Activated CD4-positive, alpha-beta T cell treated with anti-CD3 and anti-CD28 coated beads, Interleukin-2, amount 50 U/mL, for 24 hours (primary cell): ENCODE data around the gene SMIM29.
A peak's percentile ranks its signal among the peaks of the same experiment; 100 is the strongest.
"Not testable (repeated sequence)": the region's sequence is repeated elsewhere in the genome, so short reads cannot be mapped to it uniquely, and the experiment has no call there.

Experiments
- DNase-seq, 2 donors: peaks; one replicate each; pipeline ENCODE4 v3.0.0-alpha.2; 2020; ENCODE audit warnings: low read depth in 1 of 2, low spot score in 1 of 2

Gene SMIM29

GRCh38 chr6:34248727-34249468 lies at the start of gene SMIM29:
Gene SMIM29 (minus strand): TSS chr6:34249006. CDS start chr6:34247791, 1,215 bp downstream.
- DNase-seq, result peak; percentile 96 to 97

DNA sequence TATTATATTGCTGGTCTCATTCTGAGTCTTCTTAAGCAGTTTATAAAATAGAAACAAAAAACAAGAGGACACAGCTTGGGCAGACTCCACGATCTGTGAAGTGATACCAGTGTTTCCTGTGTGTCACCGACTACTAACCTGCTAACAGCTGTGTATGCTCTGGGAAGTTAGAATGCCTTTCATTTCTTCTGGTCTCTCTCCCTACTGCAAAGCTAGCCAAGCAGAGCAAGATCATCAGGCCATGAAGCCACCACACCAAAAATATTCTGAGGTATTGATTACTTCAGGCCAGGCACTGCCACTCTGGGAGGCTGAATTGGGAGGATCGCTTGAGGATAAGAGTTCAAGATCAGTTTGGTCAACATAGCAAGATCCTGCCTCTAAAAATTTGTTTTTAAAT lies 46.9 kb upstream of the SMIM29 start:
- no peak for DNase-seq

DNA sequence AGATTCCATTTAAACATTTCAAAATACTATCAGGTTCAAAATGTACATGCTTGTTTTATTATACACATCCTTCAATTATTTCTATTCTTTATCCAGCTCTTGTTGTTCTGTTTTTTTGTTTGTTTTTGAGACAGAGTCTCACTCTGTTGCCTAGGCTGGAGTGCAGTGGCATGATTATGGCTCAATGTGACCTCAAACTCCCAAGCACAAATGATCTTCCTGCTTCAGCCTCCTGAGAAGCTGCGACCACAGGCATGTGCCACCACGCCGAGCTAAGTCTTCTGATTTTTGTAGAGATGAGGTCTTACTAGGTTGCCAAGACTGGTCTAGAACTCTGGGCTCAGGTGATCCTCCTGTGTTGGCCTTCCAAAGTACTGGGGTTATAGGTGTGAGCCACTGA lies 44.1 kb upstream of the SMIM29 start:
- no peak for DNase-seq

- DNase-seq, result no peak
These were observed 40.3 kb upstream of the SMIM29 start for GRCh38 chr6:34289137-34289536.

- no peak for DNase-seq
These were observed 39.8 kb upstream of the SMIM29 start for GRCh38 chr6:34288581-34288980.

DNA sequence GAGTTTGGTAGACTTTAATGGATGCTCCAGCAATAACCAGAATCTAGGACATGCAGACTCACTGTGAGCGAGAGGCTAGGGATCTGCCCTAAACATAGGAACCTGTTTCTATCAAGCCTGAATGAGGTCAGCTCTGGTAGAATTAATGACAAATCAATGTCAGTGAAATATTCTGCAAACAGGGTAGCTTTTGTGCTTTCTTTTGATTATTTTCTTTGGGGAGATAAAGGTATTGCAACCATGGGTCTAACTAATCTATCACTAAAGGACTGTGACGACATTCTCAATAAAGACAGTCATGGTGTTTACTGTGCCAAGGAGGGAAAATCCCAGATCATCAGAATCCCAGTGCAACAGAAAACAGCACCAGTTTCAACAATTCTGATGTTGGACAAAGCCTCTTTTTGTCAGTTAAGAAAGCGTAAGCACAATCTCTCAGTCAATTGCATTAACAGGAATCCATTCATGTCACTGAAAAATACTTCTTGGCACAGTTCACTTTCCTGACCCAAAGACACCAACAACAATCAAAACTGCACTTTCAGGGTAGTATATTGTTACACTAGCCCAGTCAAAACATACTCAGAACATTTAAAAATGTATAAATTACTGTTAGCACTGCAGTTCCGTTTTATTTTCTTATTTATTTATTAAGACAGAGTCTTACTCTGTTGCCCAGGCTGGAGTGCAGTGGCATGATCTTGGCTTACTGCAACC lies 36.8 kb upstream of the SMIM29 start:
- DNase-seq, result no peak

- no peak for DNase-seq
These were observed 36.0 kb upstream of the SMIM29 start for GRCh38 chr6:34284563-34285447.

GRCh38 chr6:34281702-34282334 lies 33.0 kb upstream of the SMIM29 start:
- no peak for DNase-seq

DNA sequence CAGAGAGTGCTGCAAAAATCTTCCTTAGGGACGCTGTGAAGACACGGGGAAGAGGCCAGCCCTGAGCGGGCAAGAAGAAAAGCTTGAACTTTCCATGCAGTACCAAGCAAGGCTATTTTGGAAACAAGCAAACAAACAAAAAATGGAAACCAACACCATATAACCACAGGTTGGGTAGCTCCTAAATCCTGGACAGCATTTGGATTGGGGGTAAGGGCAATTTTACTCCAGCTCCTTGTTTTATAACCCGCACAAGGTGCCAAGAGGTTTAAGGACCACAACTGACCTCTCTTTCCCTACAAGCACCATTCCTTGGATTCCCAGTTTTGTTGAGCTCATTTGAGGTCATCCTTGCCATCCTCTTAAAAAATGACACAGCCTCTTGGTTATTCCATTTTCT lies 31.4 kb upstream of the SMIM29 start:
- no peak for DNase-seq

DNA sequence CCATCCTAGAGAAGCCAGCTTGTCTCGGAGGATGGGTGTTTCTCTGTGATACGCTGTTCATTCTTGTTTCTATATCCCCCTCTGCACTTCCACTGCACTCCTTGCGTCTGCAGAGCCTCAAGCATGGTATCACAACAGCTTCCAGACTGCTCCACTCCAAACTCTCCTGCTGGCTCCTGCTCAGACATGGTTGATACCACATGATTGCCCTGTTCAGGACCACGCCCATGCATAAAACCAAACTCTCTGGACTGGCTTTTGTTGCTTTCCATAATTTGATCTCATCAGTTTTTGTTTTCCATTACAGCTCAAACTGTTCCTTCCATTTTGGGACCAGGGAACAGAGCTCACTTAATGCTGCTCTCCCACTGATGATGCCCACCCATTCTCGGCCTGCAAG lies 30.0 kb upstream of the SMIM29 start:
- DNase-seq, result no peak

DNA sequence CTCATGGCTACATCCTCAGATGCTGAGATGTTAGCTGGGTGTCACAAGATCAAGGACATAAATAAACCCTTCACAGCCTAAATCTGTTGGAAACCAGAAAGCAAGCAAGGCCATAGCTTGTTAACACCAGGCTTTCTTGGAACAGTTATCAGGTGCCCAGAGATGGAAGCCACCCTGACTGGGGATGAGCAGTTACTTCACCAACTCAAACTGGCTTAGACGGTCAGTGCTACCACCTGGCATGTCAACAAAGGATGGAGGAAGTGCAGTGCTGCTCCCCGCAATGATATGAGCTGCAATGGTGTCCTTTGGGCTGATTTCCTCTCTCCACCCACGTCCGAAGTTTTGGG lies 28.9 kb upstream of the SMIM29 start:
- DNase-seq, result no peak

DNA sequence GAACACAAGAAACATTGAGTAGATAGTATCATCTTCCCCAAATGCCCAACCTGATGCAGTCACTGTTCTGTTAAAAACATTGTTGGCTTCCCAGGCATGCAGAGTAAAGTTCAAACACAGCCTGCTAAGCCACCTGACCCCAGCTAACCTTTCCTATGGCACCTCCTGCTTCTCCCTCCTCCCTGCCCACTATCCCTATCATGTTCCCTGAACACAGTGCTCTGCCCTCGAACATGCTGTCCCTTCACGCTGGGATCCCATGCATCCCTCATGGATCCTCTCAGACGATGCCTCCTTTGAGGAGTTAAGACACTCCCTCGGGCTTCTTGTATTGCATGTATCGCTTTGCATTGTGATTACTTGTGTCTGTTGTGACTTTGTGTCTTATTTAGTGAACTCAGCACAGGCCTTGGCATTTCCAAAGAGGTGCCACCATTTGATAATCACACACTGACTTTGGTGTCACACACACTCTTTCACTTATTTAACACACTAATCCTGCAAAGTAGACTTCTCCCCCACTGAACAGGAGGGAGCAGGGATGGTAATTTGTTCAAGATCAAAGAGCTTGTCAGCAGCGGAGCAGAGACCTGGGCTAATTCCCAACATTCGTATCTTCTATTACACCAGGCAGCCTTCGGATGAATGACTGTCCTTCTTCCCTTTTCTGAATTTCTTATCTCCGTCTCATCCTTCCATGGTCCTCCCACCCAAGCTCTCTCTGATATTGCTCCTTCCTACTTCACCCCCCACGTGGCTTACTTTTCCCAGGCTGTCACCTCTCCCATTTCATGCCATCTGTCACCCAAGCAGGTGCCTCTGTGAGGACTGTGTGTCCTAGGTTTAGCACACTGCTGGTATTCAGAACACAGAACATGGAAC lies 28.3 kb upstream of the SMIM29 start:
- no peak for DNase-seq

- DNase-seq, result no peak
These were observed 27.4 kb upstream of the SMIM29 start for GRCh38 chr6:34276191-34276590.

- no peak for DNase-seq
These were observed 26.5 kb upstream of the SMIM29 start for GRCh38 chr6:34275128-34275804.

DNA sequence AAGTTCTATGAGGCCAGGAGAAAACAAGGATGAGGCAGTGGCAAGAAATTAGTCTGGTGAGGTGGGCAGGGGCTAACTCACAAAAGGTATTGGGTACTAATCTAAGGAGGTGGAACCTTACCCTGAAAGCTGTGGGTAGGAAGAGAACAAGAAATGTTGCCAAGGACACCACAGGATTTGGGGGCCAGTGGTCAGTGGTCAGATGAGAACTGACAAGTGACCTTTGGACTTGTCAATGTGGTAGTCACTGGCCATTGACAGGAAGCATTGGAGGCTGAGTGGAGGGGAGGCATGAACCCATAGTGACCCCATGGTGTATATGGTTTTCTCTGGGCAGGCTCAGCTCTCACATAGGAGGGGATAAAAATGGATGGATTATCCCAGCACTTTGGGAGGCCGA lies 25.3 kb upstream of the SMIM29 start:
- DNase-seq, result no peak

DNA sequence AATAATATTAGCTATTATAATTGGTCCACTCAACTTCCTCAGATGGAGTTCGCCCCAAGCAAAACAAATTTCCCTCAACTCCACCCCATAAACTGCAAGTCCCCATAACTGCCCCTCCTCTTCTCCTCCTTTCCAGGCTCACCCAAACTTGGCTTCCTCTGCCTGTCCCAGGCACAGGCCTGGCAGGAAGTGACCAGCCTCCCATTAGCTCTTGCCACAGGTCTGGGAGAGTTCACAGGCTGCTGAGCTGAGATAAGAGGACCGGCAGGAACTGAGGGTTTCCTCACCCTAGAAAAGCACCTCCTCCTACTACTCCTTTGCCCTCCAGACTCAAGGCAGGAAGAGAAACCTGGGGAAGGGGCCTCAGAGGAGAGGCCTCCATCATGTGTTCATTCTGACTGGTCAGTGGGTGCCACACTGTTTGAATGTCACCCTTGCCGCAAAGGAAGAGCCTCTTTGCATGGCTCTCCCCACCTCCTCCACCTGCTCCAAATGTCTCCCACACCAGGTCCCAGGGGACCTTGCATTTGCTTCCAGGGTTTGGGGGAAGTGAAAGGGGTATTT lies 24.5 kb upstream of the SMIM29 start:
- no peak for DNase-seq

DNA sequence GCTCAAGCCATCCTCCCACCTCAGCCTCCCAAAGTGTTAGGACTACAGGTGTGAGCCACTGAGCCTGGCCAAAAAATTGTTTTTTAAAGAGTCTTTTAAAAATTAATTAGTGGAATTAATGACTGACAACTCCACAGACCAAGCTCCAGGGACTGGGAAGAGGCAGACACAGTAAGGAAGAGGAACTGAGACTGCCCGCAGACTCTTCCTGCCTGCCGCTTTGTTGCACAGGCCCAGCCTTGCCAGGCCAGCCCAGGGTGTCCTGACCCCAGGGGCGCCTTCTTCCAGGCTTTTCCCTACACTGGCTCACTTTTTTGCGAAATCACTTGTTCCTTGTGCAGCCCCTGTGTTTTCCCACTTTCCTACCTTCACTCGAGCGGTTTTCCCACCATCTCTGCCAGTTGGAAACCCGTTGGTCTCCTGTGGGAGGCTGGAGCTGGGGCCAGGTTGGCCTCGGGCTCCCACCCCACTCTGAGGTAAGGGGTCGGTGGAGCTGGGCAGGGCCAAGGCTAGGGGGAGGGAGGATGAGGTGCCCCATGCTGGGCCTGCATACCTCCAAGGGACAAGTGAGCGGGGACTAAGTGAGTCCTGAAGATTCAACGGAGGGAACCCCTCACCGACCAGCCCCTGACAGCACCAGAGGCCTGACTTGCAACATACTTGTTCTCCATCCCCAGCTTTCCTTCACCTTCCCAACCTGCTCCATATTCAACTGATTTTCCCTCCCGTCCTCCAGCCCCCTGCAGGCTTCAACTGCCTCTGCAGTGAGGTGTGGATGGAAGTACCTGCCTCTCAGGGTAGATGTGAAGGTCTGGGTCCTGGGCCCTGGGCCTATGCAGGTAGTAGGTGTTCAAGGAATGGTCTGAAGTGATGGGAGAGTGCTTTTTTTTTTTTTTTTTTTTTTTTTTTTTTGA lies 23.5 kb upstream of the SMIM29 start:
- DNase-seq, result no peak

- DNase-seq, result not testable (repeated sequence)
These were observed 21.0 kb upstream of the SMIM29 start for GRCh38 chr6:34269658-34270341.
